Osteocyte (in vitro differentiated cells): Measurements from ENCODE around the gene SDSL. TPM values are rescaled to one million over a fixed set of nuclear protein-coding genes. Genes with fewer than 3 reads are reported as not detected.

Source experiments
- DNase-seq: peaks from one replicate; pipeline ENCODE4 v3.0.0; 2021; ENCODE audit warnings: mixed read lengths; ENCODE audit not compliant: unreplicated experiment; ENCODE audit errors: extremely low spot score
- H3K27ac Mint-ChIP-seq: one replicate; pipeline ENCODE4 v1.8.0; 2021; ENCODE audit warnings: mild to moderate bottlenecking, mixed read lengths; ENCODE audit not compliant: unreplicated experiment
- H3K27me3 Mint-ChIP-seq: one replicate; pipeline ENCODE4 v1.8.0; 2021; ENCODE audit warnings: mixed read lengths; ENCODE audit not compliant: unreplicated experiment
- H3K36me3 Mint-ChIP-seq: one replicate; pipeline ENCODE4 v1.8.0; 2021; ENCODE audit warnings: mixed read lengths; ENCODE audit not compliant: unreplicated experiment
- H3K4me1 Mint-ChIP-seq: one replicate; pipeline ENCODE4 v1.8.0; 2021; ENCODE audit warnings: mixed read lengths; ENCODE audit not compliant: unreplicated experiment
- H3K4me3 Mint-ChIP-seq: one replicate; pipeline ENCODE4 v1.8.0; 2021; ENCODE audit warnings: mild to moderate bottlenecking, moderate library complexity, mixed read lengths; ENCODE audit not compliant: unreplicated experiment
- H3K9me3 Mint-ChIP-seq: one replicate; pipeline ENCODE4 v1.8.0; 2021; ENCODE audit warnings: mixed read lengths; ENCODE audit not compliant: unreplicated experiment
- CTCF ChIP-seq: fragments of 200-600 bp; sonication (generic); IDR thresholded peaks from 2 replicates; pipeline ENCODE4 v1.5.0; 2021; ENCODE audit warnings: antibody characterized with exemption, mild to moderate bottlenecking, moderate library complexity
- total RNA-seq: library from RNA; stranded (reverse); gene quantifications from 2 replicates; pipeline ENCODE4 v1.2.1, GENCODE V29; 2021

Gene SDSL
- total RNA-seq, 1 donor from 2014 or later, result 6.2 TPM

- TF ChIP-seq CTCF, result no peak
- Mint-ChIP-seq H3K4me1 (no peaks in the 10 kb centered on the region), H3K27me3 (peaks cover 45% of the 10 kb centered on the region), H3K9me3 (no peaks in the 10 kb centered on the region), H3K27ac (no peak overlapping the region), H3K4me3 (no peak overlapping the region), H3K36me3 (no peaks in the 10 kb centered on the region)
- DNase-seq, result no peak
Measured at GRCh38 chr12:113457185-113457584, 35.0 kb downstream of the SDSL start.

- no peaks in the 10 kb centered on the region for H3K9me3 Mint-ChIP-seq
- no peak for DNase-seq
- no peaks in the 10 kb centered on the region for H3K36me3 Mint-ChIP-seq
- peaks cover 3% of the 10 kb centered on the region for H3K4me1 Mint-ChIP-seq
- H3K27ac Mint-ChIP-seq, result no peak overlapping the region
- TF ChIP-seq CTCF, result no peak
- no peak overlapping the region for H3K4me3 Mint-ChIP-seq
- H3K27me3 Mint-ChIP-seq, result peaks cover 46% of the 10 kb centered on the region
Measured at GRCh38 chr12:113457710-113458109, 35.5 kb downstream of the SDSL start.

GRCh38 chr12:113459981-113460380 is 37.8 kb downstream of the SDSL start:
- H3K4me3 Mint-ChIP-seq, result no peak overlapping the region
- peaks cover 55% of the 10 kb centered on the region for H3K27me3 Mint-ChIP-seq
- no peaks in the 10 kb centered on the region for H3K9me3 Mint-ChIP-seq
- H3K4me1 Mint-ChIP-seq, result peaks cover 9% of the 10 kb centered on the region
- DNase-seq, result no peak
- no peak for TF ChIP-seq CTCF
- no peaks in the 10 kb centered on the region for H3K36me3 Mint-ChIP-seq
- no peak overlapping the region for H3K27ac Mint-ChIP-seq

GRCh38 chr12:113461666-113462065 is 39.5 kb downstream of the SDSL start:
- no peaks in the 10 kb centered on the region for H3K36me3 Mint-ChIP-seq
- H3K4me1 Mint-ChIP-seq, result peaks cover 11% of the 10 kb centered on the region
- H3K27ac Mint-ChIP-seq, result no peak overlapping the region
- no peak overlapping the region for H3K4me3 Mint-ChIP-seq
- H3K9me3 Mint-ChIP-seq, result no peaks in the 10 kb centered on the region
- DNase-seq, result no peak
- TF ChIP-seq CTCF, result peak; percentile 41
- peaks cover 64% of the 10 kb centered on the region for H3K27me3 Mint-ChIP-seq

- H3K27ac Mint-ChIP-seq, result no peak overlapping the region
- H3K4me3 Mint-ChIP-seq, result no peak overlapping the region
- H3K4me1 Mint-ChIP-seq, result peaks cover 11% of the 10 kb centered on the region
- peak; percentile 79 for TF ChIP-seq CTCF
- DNase-seq, result no peak
- no peaks in the 10 kb centered on the region for H3K9me3 Mint-ChIP-seq
- peaks cover 62% of the 10 kb centered on the region for H3K27me3 Mint-ChIP-seq
- H3K36me3 Mint-ChIP-seq, result no peaks in the 10 kb centered on the region
Measured at GRCh38 chr12:113462117-113462774, 40.1 kb downstream of the SDSL start.
